Ramos (cell line): ENCODE data around the gene GALNT17.

Source experiments
- in situ Hi-C: fragments of 300-500 bp; cut with MboI; formaldehyde crosslinking; loops from one replicate; pipeline ENCODE4 v1.14.3; 2022; ENCODE audit warnings: low sequenced_read_pairs; ENCODE audit not compliant: unreplicated experiment

The GALNT17 gene

GRCh38 chr7:71753956-71754664 is 622.2 kb downstream of the GALNT17 start:
- in situ Hi-C loops: loop anchor here (25.0 kb wide), 1 partner anchor 733 kb away; no protein-coding TSS in a partner anchor

- in situ Hi-C loops: loop anchor here (25.0 kb wide), 1 partner anchor 732 kb away; no protein-coding TSS in a partner anchor
Measured at GRCh38 chr7:71754828-71755227, 622.9 kb downstream of the GALNT17 start.

GRCh38 chr7:71761336-71761735 is 629.4 kb downstream of the GALNT17 start:
- in situ Hi-C loops: loop anchor here (25.0 kb wide), 1 partner anchor 726 kb away; no protein-coding TSS in a partner anchor
